A549 (cell line): Measurements from ENCODE around the gene DECR2. TPM values are rescaled to one million over a fixed set of nuclear protein-coding genes. Genes with fewer than 3 reads are reported as not detected.

Experiments used
- ATAC-seq, 2 experiments: fragments of 200-7000 bp in 1 of 2; fragments of >200 bp in 1 of 2; cut with Nextera tagmentation in 1 of 2; cut with Tn5 transposase in 1 of 2; 3 replicates each; pipeline versions ENCODE4 v1.8.0 to v1.9.1; 2018 to 2020; ENCODE audit warnings: mild to moderate bottlenecking in 1 of 2, moderate library complexity in 1 of 2
- CTCF ChIA-PET: fragments of 300-600 bp; sonication (Branson Sonifier 250); formaldehyde crosslinking; extraction: SDS; loops from one replicate; lab custom pipeline; 2021; ENCODE audit warnings: antibody characterized with exemption, inconsistent platforms; lab: Yijun Ruan, JAX
- POLR2A ChIA-PET: fragments of 350-600 bp; formaldehyde crosslinking; extraction: SDS; loops from one replicate; lab custom pipeline; 2021; ENCODE audit warnings: antibody characterized with exemption, inconsistent platforms; lab: Yijun Ruan, JAX
- DNase-seq, 2 experiments: peaks; one replicate each; pipeline versions ENCODE4 v3.0.0 to v3.0.0-alpha.2; 2011 to 2016; ENCODE audit warnings: low read depth in 1 of 2, low spot score in 1 of 2
- FAIRE-seq: peaks from 2 replicates; lab custom pipeline; 2011; peaks lifted over from hg19 to GRCh38; lab: Jason Lieb, UNC
- H3K27ac ChIP-seq, 2 experiments: fragments of >200 bp; sonication (Bioruptor Twin); formaldehyde crosslinking; 3 replicates each; pipeline ENCODE4 v1.5.1; 2016 to 2017
- H3K4me1 ChIP-seq: fragments of >200 bp; sonication (Bioruptor Twin); formaldehyde crosslinking; 3 replicates; pipeline ENCODE4 v1.6.1; 2016
- H3K4me2 ChIP-seq: fragments of >200 bp; sonication (Bioruptor Twin); formaldehyde crosslinking; 3 replicates; pipeline ENCODE4 v1.6.1; 2016
- H3K4me3 ChIP-seq: fragments of >200 bp; sonication (Bioruptor Twin); formaldehyde crosslinking; 3 replicates; pipeline ENCODE4 v1.5.1; 2016
- H3K9me3 ChIP-seq: fragments of >200 bp; sonication (Bioruptor Twin); formaldehyde crosslinking; 3 replicates; pipeline ENCODE4 v1.6.1; 2016
- ATOH8 ChIP-seq: fragments of 250-450 bp; sonication (Bioruptor Pico); IDR thresholded peaks from 2 replicates; pipeline ENCODE4 v1.5.0; 2020; ENCODE audit warnings: low read depth, mild to moderate bottlenecking, moderate library complexity
- BCL3 ChIP-seq: fragments of >200 bp; sonication (Bioruptor Twin); formaldehyde crosslinking; IDR thresholded peaks from 3 replicates; pipeline ENCODE4 v1.6.1; 2016
- CBX2 ChIP-seq: fragments of 200-600 bp; sonication (generic); IDR thresholded peaks from 2 replicates; pipeline ENCODE4 v1.6.1; 2016; ENCODE audit warnings: low read depth, mild to moderate bottlenecking, borderline replicate concordance
- CBX8 ChIP-seq: fragments of 200-600 bp; sonication (generic); IDR thresholded peaks from 2 replicates; pipeline ENCODE4 v1.6.1; 2016
- CHD2 ChIP-seq: fragments of 150-350 bp; IDR thresholded peaks from 2 replicates; pipeline ENCODE4 v1.6.1; 2014; ENCODE audit warnings: low read length; ENCODE audit not compliant: partially characterized antibody
- CHD4 ChIP-seq: fragments of 200-600 bp; sonication (generic); IDR thresholded peaks from 2 replicates; pipeline ENCODE4 v1.6.1; 2016; ENCODE audit warnings: antibody characterized with exemption, mild to moderate bottlenecking, borderline replicate concordance
- CTCF ChIP-seq: fragments of >200 bp; sonication (Bioruptor Twin); formaldehyde crosslinking; IDR thresholded peaks from 3 replicates; pipeline ENCODE4 v1.5.1; 2016
- E2F6 ChIP-seq: IDR thresholded peaks from 2 replicates; pipeline ENCODE4 v1.6.1; 2012; ENCODE audit warnings: low read depth, borderline replicate concordance
- EHF ChIP-seq: fragments of 250-450 bp; sonication (Bioruptor Pico); IDR thresholded peaks from 2 replicates; pipeline ENCODE4 v1.5.0; 2020; ENCODE audit warnings: mild to moderate bottlenecking
- FOSB ChIP-seq: fragments of 250-450 bp; sonication (Bioruptor Pico); IDR thresholded peaks from 2 replicates; pipeline ENCODE4 v1.5.0; 2020; ENCODE audit warnings: mild to moderate bottlenecking, moderate library complexity
- FOXS1 ChIP-seq: fragments of 250-450 bp; sonication (Bioruptor Pico); IDR thresholded peaks from 2 replicates; pipeline ENCODE4 v1.5.0; 2020; ENCODE audit warnings: mild to moderate bottlenecking, moderate library complexity
- HDAC2 ChIP-seq: fragments of 200-600 bp; sonication (generic); IDR thresholded peaks from 2 replicates; pipeline ENCODE4 v1.6.1; 2016
- HEYL ChIP-seq: fragments of 250-450 bp; sonication (Bioruptor Pico); IDR thresholded peaks from 2 replicates; pipeline ENCODE4 v1.8.0; 2021; ENCODE audit warnings: mild to moderate bottlenecking, moderate library complexity
- HMGXB4 ChIP-seq: fragments of 250-450 bp; sonication (Bioruptor Pico); IDR thresholded peaks from 2 replicates; pipeline ENCODE4 v1.5.0; 2021; ENCODE audit warnings: mild to moderate bottlenecking, moderate library complexity, borderline replicate concordance
- HOXA7 ChIP-seq: fragments of 250-450 bp; sonication (Bioruptor Pico); IDR thresholded peaks from 2 replicates; pipeline ENCODE4 v1.5.0; 2020; ENCODE audit warnings: mild to moderate bottlenecking, moderate library complexity
- HOXB5 ChIP-seq: fragments of 250-450 bp; sonication (Bioruptor Pico); IDR thresholded peaks from 2 replicates; pipeline ENCODE4 v1.5.0; 2020; ENCODE audit warnings: mild to moderate bottlenecking, moderate library complexity
- MAZ ChIP-seq: fragments of 150-350 bp; IDR thresholded peaks from 2 replicates; pipeline ENCODE4 v1.6.1; 2014; ENCODE audit warnings: antibody characterized with exemption, low read depth, low read length, borderline replicate concordance
- NFE2L2 ChIP-seq: fragments of 150-350 bp; conservative IDR thresholded peaks from 2 replicates; pipeline ENCODE4 v1.6.1; 2014; ENCODE audit warnings: low read length
- NR3C1 ChIP-seq: fragments of >200 bp; sonication (Bioruptor Twin); formaldehyde crosslinking; IDR thresholded peaks from 3 replicates; pipeline ENCODE4 v1.6.1; 2017
- RAD21 ChIP-seq, 2 experiments: fragments of >200 bp in 1 of 2; sonication (Bioruptor Twin) in 1 of 2; formaldehyde crosslinking in 1 of 2; IDR thresholded peaks in 1 of 2; conservative IDR thresholded peaks in 1 of 2; 2 replicates in 1 of 2; 3 replicates in 1 of 2; pipeline ENCODE4 v1.6.1; 2012 to 2018; ENCODE audit warnings: inconsistent platforms in 1 of 2
- RFX5 ChIP-seq: fragments of 450-650 bp; IDR thresholded peaks from 2 replicates; pipeline ENCODE4 v1.7.1; 2014; ENCODE audit warnings: antibody characterized with exemption, mild to moderate bottlenecking, moderate library complexity
- TP53 ChIP-seq: fragments of 250-450 bp; sonication (Bioruptor Pico); IDR thresholded peaks from 2 replicates; pipeline ENCODE4 v1.5.0; 2021; ENCODE audit warnings: mild to moderate bottlenecking, moderate library complexity
- WGBS: methylation state at CpG from one replicate; pipeline ENCODE4 v1.1.6; 2017; ENCODE audit errors: missing lambda C conversion rate; 5-methylcytosine and 5-hydroxymethylcytosine counted together
- polyA plus RNA-seq, 4 experiments: library from polyadenylated mRNA; depleted of rRNA in 3 of 4; stranded (reverse); fragments of >200 nt; fragmentation: RNase III in 1 of 4; extraction: RNeasy Plus Mini Kit Qiagen cat#74134 plus additional on column Dnase treatment in 1 of 4; gene quantifications; 2 replicates in 3 of 4; 3 replicates in 1 of 4; pipeline ENCODE4 v1.2.3, GENCODE V29; 2011 to 2017
- TF ChIP-seq, protein P1 (sequence below): fragments of >200 bp; sonication (Bioruptor Twin); formaldehyde crosslinking; IDR thresholded peaks from 2 replicates; pipeline ENCODE4 v1.6.1; 2016

The DECR2 gene
- polyA plus RNA-seq, 2 of the 4 experiments (the other 2 are of a cell fraction), result 15.5 to 34.2 TPM

GRCh38 chr16:450385-450784 is 48.7 kb downstream of the DECR2 start:
- Histone ChIP-seq H3K4me3 (no peak overlapping the region), H3K9me3 (no peaks in the 10 kb centered on the region), H3K4me2 (peak overlapping the region; percentile 55), H3K4me1 (peaks cover 27% of the 10 kb centered on the region), H3K27ac (0 out of 6 replicates have a peak overlapping the region, but pooled peaks of 1 of the 2 experiments have one; percentile 41)
- ChIA-PET CTCF (interaction anchor here (0.6 to 1.0 kb wide), 2 partner anchors 14 to 45 kb away, joined by 3 read pairs; no protein-coding TSS in a partner anchor), POLR2A (no interaction called here)
- ATAC-seq, result 0 out of 6 replicates have a peak, but pooled peaks of 1 of the 2 experiments have one; percentile 39
- no peak for DNase-seq
- FAIRE-seq, result no peak
- TF ChIP-seq HDAC2, result no peak
- TF ChIP-seq CHD4, result no peak
- no peak for TF ChIP-seq HOXA7
- TF ChIP-seq MAZ, result no peak
- TF ChIP-seq ATOH8 (CRISPR knock-in tag), result no peak
- TF ChIP-seq FOSB (CRISPR knock-in tag), result no peak
- TF ChIP-seq HOXB5 (CRISPR knock-in tag), result no peak
- TF ChIP-seq, protein P1, sequence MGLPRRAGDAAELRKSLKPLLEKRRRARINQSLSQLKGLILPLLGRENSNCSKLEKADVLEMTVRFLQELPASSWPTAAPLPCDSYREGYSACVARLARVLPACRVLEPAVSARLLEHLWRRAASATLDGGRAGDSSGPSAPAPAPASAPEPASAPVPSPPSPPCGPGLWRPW, result no peak
- no peak for TF ChIP-seq NFE2L2
- no peak for TF ChIP-seq TP53 (CRISPR knock-in tag)
- no peak for TF ChIP-seq RAD21 (conservative IDR thresholded peaks at IDR 0.05 in 1 of 2, IDR thresholded peaks at IDR 0.05 in 1 of 2)
- TF ChIP-seq CBX8, result no peak
- TF ChIP-seq FOXS1 (CRISPR knock-in tag), result no peak
- no peak for TF ChIP-seq EHF (CRISPR knock-in tag)
- no peak for TF ChIP-seq HEYL
- TF ChIP-seq E2F6, result no peak
- no peak for TF ChIP-seq BCL3
- no peak for TF ChIP-seq CTCF
- 78% methylated on average over 8 of the region's 8 CpGs for WGBS

DNA sequence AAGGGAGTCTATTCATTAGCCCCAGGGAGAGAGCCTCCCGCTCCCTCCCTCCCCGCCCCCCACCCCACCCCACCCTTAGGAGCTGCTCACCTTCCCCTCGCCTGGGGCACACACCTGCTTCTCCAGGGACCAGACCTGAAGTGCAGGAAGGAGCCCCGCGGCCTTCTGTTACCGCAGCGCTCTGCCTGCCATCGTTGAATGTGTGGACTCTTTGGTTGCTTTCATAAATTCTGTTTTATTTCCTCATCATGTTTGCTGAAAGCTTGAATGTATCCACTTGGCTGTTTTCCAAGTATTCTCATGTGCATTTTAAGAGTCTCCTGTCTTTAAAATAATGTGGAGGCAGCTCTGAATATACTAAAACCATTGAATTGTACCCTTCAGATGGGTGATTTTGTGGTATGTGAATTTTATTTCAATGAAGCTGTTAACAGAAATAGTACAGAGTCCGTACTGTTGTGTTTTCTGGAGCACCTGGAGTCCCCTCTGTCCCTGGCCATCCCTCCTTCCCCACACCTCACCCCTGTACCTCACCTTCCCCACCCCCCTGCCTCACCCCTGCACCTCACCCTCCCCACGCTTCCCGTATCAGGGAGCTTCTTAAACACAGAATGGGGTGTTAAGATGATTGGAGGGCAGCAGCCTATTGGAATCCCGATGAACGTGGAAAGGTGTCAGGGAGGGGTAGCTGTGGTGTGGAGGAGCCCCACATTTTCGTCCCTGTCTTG is 49.3 kb downstream of the DECR2 start:
- H3K4me3 ChIP-seq, result no peak overlapping the region
- H3K9me3 ChIP-seq, result no peaks in the 10 kb centered on the region
- TF ChIP-seq NR3C1 (no peak), HMGXB4 (CRISPR knock-in tag) (no peak), HOXA7 (no peak), RFX5 (no peak), NFE2L2 (no peak), CBX2 (no peak), CHD2 (no peak), HDAC2 (no peak)
- TF ChIP-seq, all 56 proteins: peak for 0
- peak overlapping the region; percentile 28 to 41; a peak in 2 of 6 replicates for H3K27ac ChIP-seq
- ChIA-PET CTCF (interaction anchor here (0.6 to 1.0 kb wide), 2 partner anchors 14 to 45 kb away, joined by 3 read pairs; no protein-coding TSS in a partner anchor), POLR2A (interaction anchor here (0.6 kb wide), 1 partner anchor 50 kb away, joined by 3 read pairs; the partner anchor contains the start of gene DECR2)
- peak overlapping the region; percentile 55 for H3K4me2 ChIP-seq
- ATAC-seq (peak; percentile 45 to 47; a peak in 5 of 6 replicates), FAIRE-seq (no peak), DNase-seq (no peak)
- H3K4me1 ChIP-seq, result peaks cover 27% of the 10 kb centered on the region
- WGBS, result 70% methylated on average over 12 of the region's 14 CpGs
